ENCODE results near the gene PPP1R13L. TPM values are rescaled to one million over a fixed set of nuclear protein-coding genes. Genes with fewer than 3 reads are reported as not detected.

Gene PPP1R13L
- total RNA-seq, 4 donors from 2014 or later: 5.5 to 15.5 (median 9.3) TPM

DNA sequence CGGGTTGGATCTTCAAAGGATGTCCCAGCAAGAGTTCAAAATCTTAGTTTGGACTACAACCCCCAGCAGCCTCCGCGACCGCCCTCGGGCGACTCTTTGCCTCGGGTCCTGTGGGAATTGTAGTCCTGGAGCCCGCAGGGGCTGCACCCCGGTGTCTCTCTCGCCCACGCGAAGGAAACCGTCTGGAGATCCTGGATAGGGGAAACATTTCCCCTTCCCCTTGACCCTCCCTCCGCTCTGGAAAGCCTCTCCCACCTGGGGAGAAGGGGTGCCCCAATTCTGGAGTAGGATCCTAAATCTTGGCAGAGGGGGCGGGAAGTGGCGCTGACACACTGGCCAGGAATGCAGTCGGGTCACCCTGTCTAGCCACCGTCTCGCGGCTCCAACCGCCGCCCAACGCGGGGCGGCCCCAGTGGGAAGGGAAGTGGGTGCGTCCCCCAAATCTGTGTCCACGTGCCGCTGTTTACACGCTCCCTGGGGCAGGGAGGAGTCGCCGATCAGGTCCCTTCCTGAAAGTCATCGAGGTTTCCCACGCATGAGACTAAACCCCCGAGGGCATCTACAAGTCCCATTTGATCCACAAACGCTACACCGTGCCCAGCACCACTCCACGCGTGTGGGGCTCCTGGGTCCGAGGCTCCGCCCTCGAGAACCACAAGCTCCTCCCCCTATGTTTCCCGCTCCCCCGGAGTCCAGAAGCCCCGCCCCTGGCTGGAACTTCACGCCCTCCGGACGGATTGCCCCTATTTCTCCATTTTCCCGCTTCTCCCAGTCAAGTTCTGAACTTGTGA is 761 bp upstream of the PPP1R13L start:
- peaks cover 0 to 17% of the 10 kb centered on the region in 2 donors for H3K36me3 ChIP-seq
- peaks cover 23% of the 10 kb centered on the region for H3K27me3 ChIP-seq
- H3K4me3 ChIP-seq: peak overlapping the region; percentile 62 to 77
- H3K27ac ChIP-seq: peak overlapping the region; percentile 69 to 97 (median 93)
- no peak for TF ChIP-seq POLR2A (IDR thresholded peaks at IDR 0.05)
- no peak for TF ChIP-seq EP300 (IDR thresholded peaks at IDR 0.05)
- TF ChIP-seq, protein P1, sequence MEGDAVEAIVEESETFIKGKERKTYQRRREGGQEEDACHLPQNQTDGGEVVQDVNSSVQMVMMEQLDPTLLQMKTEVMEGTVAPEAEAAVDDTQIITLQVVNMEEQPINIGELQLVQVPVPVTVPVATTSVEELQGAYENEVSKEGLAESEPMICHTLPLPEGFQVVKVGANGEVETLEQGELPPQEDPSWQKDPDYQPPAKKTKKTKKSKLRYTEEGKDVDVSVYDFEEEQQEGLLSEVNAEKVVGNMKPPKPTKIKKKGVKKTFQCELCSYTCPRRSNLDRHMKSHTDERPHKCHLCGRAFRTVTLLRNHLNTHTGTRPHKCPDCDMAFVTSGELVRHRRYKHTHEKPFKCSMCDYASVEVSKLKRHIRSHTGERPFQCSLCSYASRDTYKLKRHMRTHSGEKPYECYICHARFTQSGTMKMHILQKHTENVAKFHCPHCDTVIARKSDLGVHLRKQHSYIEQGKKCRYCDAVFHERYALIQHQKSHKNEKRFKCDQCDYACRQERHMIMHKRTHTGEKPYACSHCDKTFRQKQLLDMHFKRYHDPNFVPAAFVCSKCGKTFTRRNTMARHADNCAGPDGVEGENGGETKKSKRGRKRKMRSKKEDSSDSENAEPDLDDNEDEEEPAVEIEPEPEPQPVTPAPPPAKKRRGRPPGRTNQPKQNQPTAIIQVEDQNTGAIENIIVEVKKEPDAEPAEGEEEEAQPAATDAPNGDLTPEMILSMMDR (IDR thresholded peaks at IDR 0.05): no peak
- TF ChIP-seq POLR2AphosphoS5 (IDR thresholded peaks at IDR 0.05): peak; percentile 64
- peak; percentile 85 for ATAC-seq
- H3K4me1 ChIP-seq: peaks cover 0 to 57% (median 15%) of the 10 kb centered on the region in 3 donors
- H3K9me3 ChIP-seq: no peaks in the 10 kb centered on the region
- WGBS, 2 donors (ENCODE audit: low coverage in 1 of 2): 0 to 6% methylated on average over 5 to 6 of the region's 48 CpGs

DNA sequence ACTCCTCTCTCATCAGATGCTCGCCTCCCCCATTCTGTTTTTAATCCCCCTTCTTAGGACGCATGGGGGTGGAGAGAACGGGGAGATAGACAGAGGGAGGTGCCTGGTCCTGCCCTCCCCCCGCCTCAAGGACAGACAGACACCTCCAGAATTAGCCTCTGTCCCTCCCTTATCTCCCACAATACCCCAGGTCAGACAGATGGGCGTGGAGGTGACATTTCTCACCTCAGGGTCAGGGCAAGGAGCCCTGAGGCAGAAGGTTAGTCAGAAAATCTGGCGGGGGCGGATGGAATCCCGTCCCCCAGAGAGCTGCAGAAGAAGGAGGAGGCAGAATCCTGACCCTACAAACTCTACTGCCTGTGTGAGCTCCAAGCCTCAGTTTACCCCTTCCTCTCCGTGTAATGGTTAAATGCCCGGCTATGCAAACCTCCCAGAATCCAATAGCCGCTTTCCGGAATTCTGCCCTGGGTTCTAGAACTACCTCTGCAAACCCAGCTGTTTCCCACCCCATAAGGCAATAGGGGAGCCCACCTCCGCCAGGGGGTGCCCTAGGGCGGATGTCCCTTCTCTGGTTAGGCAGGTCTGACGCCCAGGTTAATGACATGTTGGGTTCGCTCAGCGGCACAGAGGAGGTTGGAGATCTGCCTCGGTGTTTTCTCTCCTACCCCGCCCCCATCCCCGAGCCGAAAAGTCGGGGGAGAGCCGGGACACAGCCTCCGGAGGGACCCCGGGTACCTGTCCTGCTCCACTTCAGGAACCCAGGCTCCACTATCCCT is 900 bp downstream of the PPP1R13L start:
- TF ChIP-seq EP300 (IDR thresholded peaks at IDR 0.05) (no peak), POLR2A (IDR thresholded peaks at IDR 0.05) (no peak), POLR2AphosphoS5 (IDR thresholded peaks at IDR 0.05) (no peak)
- TF ChIP-seq, protein P1 (IDR thresholded peaks at IDR 0.05): peak in 1 of 4 experiments; percentile 27
- Histone ChIP-seq H3K27me3 (peaks cover 23% of the 10 kb centered on the region), H3K4me3 (peak overlapping the region in 1 of 2 donors; percentile 77), H3K27ac (peak overlapping the region in 2 of 4 donors; percentile 92 to 97), H3K9me3 (no peaks in the 10 kb centered on the region), H3K4me1 (peaks cover 0 to 59% (median 15%) of the 10 kb centered on the region in 3 donors), H3K36me3 (peaks cover 0 to 11% of the 10 kb centered on the region in 2 donors)
- ATAC-seq: no peak
- WGBS, 2 donors (ENCODE audit: low coverage in 1 of 2): 52% methylated on average over 6 of the region's 25 CpGs; no CpG with 5 or more reads in 1 of the 2 donors

DNA sequence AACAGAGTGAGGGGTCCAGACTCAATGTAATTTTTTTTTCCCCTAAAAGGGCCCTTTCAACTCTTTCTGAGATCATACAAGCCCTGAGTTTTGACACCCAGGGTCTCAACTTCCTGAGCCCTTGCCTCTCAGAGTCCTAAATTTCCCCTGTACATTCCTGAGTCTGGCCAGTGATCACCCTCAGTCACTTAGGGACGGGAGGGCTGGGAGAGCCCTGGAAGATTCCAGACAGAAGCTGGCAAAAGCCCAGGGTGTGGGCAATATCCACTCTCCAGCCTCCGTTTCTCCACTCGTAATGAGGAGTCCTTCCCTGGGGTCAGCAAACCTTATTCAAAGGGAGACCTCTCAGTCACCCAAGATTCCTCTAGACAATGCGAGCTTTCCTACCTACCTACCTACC is 1.6 kb downstream of the PPP1R13L start:
- H3K4me1 ChIP-seq: peaks cover 0 to 66% (median 15%) of the 10 kb centered on the region in 3 donors
- TF ChIP-seq POLR2A (IDR thresholded peaks at IDR 0.05) (no peak), POLR2AphosphoS5 (IDR thresholded peaks at IDR 0.05) (no peak), EP300 (IDR thresholded peaks at IDR 0.05) (no peak)
- TF ChIP-seq, protein P1 (IDR thresholded peaks at IDR 0.05): no peak
- H3K9me3 ChIP-seq: no peaks in the 10 kb centered on the region
- WGBS, 2 donors (ENCODE audit: low coverage in 1 of 2): no CpG with 5 or more reads among the region's 4 CpGs
- no peak overlapping the region for H3K4me3 ChIP-seq
- peaks cover 0 to 4% of the 10 kb centered on the region in 2 donors for H3K36me3 ChIP-seq
- no peak for ATAC-seq
- peaks cover 23% of the 10 kb centered on the region for H3K27me3 ChIP-seq
- H3K27ac ChIP-seq: no peak overlapping the region

DNA sequence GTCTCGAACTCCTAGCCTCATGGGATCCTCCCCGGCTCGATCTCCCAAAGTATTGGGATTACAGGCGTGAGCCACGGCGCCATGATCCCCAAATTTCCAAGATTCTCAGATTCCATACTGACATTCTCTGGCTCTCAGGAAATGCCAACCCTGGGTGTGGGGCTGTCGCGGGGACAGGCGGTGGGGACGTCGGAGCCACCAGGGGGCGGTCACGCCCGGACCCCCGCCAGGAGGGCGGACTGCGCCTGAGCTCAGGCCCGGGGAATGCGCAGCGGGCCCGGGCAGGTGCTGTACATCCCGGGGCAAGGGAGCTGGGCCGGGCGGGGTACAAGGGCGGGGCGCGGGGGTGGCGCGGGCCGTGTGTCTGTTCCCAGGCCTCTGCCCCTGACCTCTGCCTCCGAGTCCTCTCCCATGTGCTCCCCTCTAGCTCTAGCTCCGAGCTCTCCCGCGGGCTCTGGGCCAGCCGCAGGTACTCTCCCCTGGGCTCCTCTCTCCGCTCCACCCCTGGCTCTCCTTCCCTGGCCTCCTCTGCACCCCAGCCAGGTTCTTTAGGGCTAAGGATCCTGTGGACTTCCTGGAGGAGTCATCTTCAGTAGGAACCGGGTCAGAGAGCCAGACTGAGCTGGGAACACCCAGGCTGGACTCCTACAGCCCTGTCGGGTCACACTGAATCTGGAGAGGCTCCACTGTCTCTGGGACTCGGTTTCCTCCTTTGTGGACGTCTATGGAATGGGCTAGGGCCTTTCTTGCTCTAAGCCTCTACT is 2.4 kb downstream of the PPP1R13L start:
- no peak for ATAC-seq
- peaks cover 23% of the 10 kb centered on the region for H3K27me3 ChIP-seq
- peak overlapping the region in 2 of 4 donors; percentile 2 to 44 for H3K27ac ChIP-seq
- H3K9me3 ChIP-seq: no peaks in the 10 kb centered on the region
- no peaks in the 10 kb centered on the region for H3K36me3 ChIP-seq
- TF ChIP-seq, protein P1 (IDR thresholded peaks at IDR 0.05): peak in 1 of 4 experiments; percentile 47
- no peak for TF ChIP-seq POLR2AphosphoS5 (IDR thresholded peaks at IDR 0.05)
- H3K4me3 ChIP-seq: no peak overlapping the region
- peaks cover 0 to 66% (median 17%) of the 10 kb centered on the region in 3 donors for H3K4me1 ChIP-seq
- 61 to 67% methylated on average over 6 to 9 of the region's 40 CpGs for WGBS, 2 donors (ENCODE audit: low coverage in 1 of 2)

Measured in gastroesophageal sphincter (tissue), 4 donors.